HG03066 (cell line): ENCODE results near the gene HSD17B12.
"Not testable (repeated sequence)": the region's sequence is repeated elsewhere in the genome, so short reads cannot be mapped to it uniquely, and the experiment has no call there.

ENCODE experiments used
- ATAC-seq: cut with Tn5 transposase; IDR thresholded peaks from one replicate; pipeline ENCODE4 v1.9.1; 2021; ENCODE audit warnings: low read depth; ENCODE audit not compliant: unreplicated experiment

The HSD17B12 gene

GRCh38 chr11:43738600-43739409, 58.3 kb downstream of the HSD17B12 start:
- no peak for ATAC-seq

- ATAC-seq = no peak
These were observed 66.1 kb downstream of the HSD17B12 start for GRCh38 chr11:43746670-43747069.

- ATAC-seq = no peak
These were observed 66.7 kb downstream of the HSD17B12 start for GRCh38 chr11:43747130-43747802.

- ATAC-seq = no peak
These were observed 67.6 kb downstream of the HSD17B12 start for GRCh38 chr11:43748095-43748494.

- no peak for ATAC-seq
These were observed 71.2 kb downstream of the HSD17B12 start for GRCh38 chr11:43751726-43752125.

- no peak for ATAC-seq
These were observed 76.0 kb downstream of the HSD17B12 start for GRCh38 chr11:43756575-43756974.

- ATAC-seq = no peak
These were observed 78.4 kb downstream of the HSD17B12 start for GRCh38 chr11:43758927-43759326.

- no peak for ATAC-seq
These were observed 80.4 kb downstream of the HSD17B12 start for GRCh38 chr11:43760902-43761301.

GRCh38 chr11:43765194-43765593, 84.7 kb downstream of the HSD17B12 start:
- ATAC-seq = no peak

- ATAC-seq = not testable (repeated sequence)
These were observed 88.1 kb downstream of the HSD17B12 start for GRCh38 chr11:43768654-43769053.

GRCh38 chr11:43770173-43770572, 89.6 kb downstream of the HSD17B12 start:
- no peak for ATAC-seq

GRCh38 chr11:43772733-43773132, 92.2 kb downstream of the HSD17B12 start:
- no peak for ATAC-seq

GRCh38 chr11:43774786-43775185, 94.2 kb downstream of the HSD17B12 start:
- ATAC-seq = no peak

- ATAC-seq = no peak
These were observed 98.8 kb downstream of the HSD17B12 start for GRCh38 chr11:43779306-43779705.

GRCh38 chr11:43784301-43784700, 103.8 kb downstream of the HSD17B12 start:
- no peak for ATAC-seq

GRCh38 chr11:43784866-43785265, 104.3 kb downstream of the HSD17B12 start:
- no peak for ATAC-seq

- no peak for ATAC-seq
These were observed 104.8 kb downstream of the HSD17B12 start for GRCh38 chr11:43785318-43785717.

GRCh38 chr11:43786016-43786415, 105.5 kb downstream of the HSD17B12 start:
- ATAC-seq = no peak

GRCh38 chr11:43787824-43788223, 107.3 kb downstream of the HSD17B12 start:
- ATAC-seq = no peak

GRCh38 chr11:43788421-43788820, 107.9 kb downstream of the HSD17B12 start:
- ATAC-seq = no peak

GRCh38 chr11:43789700-43790443, 109.3 kb downstream of the HSD17B12 start:
- no peak for ATAC-seq
